ENCODE data around the gene FLNA.
A peak's percentile ranks its signal among the peaks of the same experiment; 100 is the strongest.
"Not testable (repeated sequence)": the region's sequence is repeated elsewhere in the genome, so short reads cannot be mapped to it uniquely, and the experiment has no call there.

Gene FLNA

DNA sequence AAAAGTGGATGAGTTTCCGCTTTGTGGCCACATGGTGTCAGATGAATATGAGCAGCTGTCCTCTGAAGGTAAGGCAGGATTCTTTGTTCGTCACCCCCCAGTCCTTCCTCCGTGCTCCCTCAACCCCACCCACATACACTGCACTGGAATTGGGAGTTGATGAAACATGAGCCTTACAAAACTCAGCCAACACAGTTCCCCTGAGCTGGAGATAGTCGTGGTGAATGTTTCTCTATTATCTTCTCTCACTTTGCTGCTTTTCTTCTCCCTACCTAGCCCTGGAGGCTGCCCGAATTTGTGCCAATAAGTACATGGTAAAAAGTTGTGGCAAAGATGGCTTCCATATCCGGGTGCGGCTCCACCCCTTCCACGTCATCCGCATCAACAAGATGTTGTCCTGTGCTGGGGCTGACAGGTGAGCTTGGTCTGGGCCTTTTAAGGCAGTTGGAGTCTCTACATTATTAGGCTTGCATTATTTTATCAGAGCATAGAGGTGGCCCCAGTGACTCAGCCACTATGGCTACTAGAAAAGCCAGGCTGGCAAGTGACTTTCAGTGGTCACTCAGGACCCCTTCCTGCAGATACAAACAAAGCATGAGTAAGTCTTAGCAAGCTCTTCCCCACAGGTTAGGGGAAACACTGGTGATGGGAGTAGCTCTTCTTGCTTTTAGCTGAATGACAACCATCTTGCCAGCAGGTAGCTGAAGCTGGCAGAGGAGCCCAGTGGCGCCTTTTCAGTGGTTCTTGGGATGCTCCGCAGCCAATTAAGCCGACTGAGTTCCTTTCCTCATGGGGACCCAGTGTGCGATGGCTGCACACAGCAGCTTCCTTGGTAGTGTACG is 25.3 kb upstream of the FLNA start:
- no peak for DNase-seq (ENCODE audit: insufficient read length, low spot score)
- FAIRE-seq, result peak; percentile 47

DNA sequence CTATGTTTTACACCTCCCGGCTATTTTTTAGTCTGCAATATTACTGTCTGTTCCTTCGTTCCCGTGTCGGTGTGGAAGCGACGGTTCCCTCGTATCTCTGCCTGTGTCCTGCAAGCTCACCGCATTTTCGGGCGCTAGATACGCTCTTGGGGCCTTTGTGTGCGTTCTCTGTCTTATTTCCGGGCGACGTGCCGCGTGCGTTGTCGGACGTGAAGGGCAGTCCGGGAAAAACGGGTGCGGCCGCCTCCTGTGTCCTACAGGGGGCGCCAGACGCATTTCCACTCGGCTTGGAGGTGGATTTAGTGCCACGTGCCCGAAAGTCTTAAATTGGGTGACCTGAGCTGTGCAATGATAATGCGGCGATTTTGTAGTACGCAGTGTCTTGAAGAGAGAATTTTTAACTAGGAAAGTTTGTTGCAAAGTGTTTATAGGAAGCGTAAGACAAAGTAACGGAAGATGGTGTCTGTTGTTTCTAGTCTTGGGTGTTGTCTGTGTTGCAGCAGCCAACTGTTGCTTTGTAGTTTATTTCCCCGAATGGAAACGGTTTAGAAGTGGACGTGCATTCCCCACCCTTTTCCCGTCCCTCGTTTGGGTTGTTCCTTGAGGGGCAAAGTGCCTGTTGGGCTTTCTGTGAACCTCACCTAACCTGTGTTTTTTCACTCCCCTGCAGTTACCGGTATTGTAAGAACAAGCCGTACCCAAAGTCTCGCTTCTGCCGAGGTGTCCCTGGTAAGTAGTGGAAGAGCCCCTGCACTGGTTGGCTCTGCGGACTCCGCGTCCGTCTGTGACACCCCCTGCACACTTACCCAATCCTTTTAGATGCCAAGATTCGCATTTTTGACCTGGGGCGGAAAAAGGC is 24.5 kb upstream of the FLNA start:
- no peak for DNase-seq (ENCODE audit: insufficient read length, low spot score)
- no peak for FAIRE-seq

DNA sequence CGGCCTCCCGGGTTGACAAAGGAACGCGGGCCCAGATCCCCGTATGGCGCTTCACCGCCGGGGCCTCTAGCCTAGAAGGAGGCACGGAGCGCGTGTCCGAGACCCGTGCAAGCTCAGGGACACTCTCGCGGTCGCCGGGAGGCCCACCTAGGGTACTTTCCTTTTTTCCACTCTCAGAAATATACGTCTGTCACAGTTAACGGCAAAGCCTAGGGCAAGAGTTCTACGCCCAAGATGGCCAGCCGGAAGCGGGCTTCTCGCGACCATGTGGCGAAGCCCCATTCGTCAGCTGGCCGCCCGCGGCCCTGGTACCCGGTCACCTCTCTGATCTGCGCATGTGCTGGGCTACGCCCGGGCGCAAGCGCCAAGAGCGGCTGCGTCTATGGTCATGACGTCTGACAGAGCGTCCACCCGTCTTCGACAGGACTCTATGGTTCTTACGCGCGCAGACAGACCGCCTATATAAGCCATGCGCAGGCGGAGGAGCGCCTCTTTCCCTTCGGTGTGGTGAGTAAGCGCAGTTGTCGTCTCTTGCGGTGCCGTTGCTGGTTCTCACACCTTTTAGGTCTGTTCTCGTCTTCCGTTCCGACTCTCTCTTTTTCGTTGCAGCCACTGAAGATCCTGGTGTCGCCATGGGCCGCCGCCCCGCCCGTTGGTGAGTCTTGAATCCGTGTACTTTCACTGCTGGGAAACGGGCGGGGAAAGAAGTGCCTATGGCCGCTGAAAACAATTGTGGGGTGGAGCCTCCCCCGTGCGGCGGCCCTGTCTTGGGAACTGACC is 23.6 kb upstream of the FLNA start, which contains the start of gene RPL10:
Gene RPL10 (plus strand): TSS at position 490 of the 780 bp plus-strand sequence. CDS start 143 bp downstream, at position 633.
- DNase-seq (ENCODE audit: insufficient read length, low spot score) (peak; percentile 73), FAIRE-seq (peak; percentile 95)

DNA sequence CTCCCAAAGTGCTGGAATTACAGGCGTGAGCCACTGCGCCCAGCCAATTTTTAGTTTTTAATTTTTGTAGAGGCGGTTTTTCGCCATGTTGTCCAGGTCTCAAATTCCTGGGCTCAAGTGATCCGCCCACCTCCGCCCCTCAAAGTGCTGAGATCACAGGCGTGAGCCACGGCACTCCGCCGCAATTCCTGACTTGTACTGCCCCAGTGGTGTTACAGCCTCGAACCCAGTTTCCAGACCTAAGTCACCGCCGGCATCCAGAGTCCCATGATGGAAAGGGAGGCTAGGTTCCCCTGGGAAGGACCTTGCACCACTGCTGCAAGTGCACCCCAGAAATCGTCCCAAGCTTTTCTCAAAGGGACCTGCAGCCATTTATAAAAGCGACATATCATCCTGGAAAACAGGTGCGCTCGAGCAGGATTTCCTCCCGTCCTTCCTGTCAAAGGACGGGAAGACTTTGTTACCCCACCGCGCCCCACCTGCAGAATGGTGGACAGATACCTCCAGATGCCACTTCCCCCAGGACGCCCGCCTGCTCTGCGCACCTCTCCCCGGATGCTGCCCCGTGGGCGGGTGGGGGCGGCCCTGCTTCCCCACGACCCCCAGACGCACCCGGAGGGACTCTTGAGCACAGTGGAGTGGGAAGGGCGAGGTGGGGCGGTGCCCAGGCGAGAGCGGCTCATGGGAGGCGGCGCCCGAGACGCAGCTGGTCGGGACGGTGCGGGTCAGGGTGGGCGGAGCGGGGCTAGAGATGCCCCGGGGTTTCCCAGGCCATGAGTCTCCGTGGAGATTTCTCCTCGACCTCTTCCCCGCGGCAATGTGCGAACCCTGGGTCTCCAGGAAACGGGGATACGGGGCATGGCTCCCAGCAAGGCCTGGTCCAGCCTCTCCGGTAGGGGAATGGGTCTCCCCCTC is 22.8 kb upstream of the FLNA start:
- DNase-seq (ENCODE audit: insufficient read length, low spot score) (no peak), FAIRE-seq (peak; percentile 82)

DNA sequence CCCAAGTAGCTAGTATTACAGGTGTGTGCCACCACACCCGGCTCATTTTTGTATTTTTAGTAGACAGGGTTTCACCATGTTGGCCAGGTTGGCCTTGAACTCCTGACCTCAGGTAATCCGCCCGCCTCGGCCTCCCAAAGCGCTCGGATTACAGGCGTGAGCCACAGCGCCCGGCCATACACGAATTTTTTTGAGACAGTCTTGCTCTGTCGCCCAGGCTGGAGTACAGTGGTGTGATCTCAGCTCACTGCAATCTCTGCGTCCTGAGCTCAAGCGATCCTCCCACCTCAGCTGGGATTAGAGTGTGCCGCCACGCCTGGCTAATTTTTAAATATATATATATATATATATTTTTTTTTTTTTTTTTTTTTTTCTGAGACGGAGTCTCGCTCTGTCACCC is 21.9 kb upstream of the FLNA start:
- DNase-seq (ENCODE audit: insufficient read length, low spot score); FAIRE-seq: not testable (repeated sequence)

DNA sequence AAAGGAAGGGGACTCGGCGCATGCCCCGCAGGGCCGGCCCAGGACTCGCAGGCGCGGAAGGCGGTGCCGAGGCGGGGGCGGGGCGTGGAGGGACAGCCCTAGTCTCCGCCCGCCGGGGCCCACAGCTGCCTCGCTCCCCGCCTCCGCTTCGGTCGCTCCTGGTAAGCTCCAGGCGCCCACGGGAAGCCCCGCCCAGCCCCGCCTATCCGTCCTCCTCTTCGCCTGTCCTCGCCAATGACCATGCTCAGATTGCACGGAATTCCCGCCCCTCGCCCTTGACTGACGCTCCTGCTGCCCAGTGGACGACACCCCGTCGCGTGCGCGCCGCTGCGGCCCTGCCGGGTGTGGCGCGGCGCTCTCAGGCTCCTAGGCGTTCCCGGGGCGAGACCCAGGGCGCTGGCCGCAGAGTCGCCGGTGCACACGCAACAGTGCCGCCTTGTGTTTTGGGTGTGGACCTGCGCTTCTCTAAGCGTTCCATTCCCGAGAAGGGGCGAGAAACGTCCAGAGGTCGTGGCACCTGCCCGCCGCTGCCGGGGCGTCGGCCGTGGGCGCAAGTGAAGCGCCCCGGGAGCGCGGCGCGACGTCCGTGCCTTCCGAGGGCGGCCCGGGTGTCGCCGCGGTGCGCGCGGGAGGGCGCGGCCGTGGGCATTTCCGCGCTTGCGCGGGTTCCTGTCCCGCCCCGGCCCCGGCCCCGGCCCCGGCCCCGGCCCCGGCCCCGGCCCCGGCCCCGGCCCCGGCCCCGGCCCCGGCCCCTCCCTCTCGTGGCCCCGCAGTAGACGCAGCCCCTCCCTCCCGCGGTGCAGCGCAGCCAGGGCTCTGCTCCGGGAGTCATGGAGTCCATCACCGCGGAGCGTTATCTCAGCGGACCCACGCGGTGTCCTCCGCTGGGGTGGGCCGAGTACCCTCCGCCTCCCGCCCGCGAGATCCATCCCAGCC is 15.6 kb upstream of the FLNA start:
- FAIRE-seq, result peak; percentile 95

DNA sequence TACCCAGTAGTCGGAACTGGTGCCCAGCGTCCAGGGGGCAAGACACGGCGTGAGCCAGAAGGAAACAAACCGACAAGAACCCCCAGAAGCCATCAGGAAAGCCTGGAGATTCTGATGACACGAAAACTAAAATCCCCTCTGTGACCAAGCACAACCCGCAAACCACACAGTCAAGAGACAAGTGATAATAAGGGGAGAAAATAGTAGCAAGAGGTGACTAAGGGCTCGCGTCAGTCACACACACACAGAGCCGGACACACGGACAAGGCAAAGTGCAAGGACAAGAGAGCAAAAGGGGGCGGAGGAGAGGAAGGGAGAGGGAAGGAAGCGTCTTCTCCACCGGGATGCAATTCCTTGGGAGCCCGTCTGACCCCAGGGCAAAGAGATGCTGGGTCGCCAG is 14.2 kb upstream of the FLNA start:
- not testable (repeated sequence) for FAIRE-seq; DNase-seq (ENCODE audit: insufficient read length, low spot score)

More for the DNA sequence above, 15.6 kb upstream of the FLNA start:
- not testable (repeated sequence) for DNase-seq (ENCODE audit: insufficient read length, low spot score)

DNA sequence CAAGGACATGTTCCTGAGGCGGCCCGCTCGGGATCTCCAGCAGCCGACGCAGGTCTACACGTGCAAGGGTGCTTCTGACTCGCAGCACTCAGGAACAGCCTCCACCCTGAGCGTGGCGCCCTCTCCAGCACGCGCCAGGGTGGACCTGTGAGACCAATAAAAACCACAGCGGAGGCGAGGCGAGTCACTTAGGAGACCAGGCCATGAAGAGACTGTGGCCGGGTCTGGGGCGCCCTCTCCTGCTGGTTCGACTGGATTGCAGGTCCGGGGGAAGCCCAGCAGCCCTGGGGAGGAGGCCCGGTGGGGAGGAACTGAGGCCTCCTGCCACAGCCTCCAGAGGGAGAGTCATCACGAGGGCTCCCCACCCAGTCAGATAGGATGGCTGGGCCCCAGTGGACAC is 13.7 kb upstream of the FLNA start:
- FAIRE-seq, result peak; percentile 98
- DNase-seq (ENCODE audit: insufficient read length, low spot score), result not testable (repeated sequence)

DNA sequence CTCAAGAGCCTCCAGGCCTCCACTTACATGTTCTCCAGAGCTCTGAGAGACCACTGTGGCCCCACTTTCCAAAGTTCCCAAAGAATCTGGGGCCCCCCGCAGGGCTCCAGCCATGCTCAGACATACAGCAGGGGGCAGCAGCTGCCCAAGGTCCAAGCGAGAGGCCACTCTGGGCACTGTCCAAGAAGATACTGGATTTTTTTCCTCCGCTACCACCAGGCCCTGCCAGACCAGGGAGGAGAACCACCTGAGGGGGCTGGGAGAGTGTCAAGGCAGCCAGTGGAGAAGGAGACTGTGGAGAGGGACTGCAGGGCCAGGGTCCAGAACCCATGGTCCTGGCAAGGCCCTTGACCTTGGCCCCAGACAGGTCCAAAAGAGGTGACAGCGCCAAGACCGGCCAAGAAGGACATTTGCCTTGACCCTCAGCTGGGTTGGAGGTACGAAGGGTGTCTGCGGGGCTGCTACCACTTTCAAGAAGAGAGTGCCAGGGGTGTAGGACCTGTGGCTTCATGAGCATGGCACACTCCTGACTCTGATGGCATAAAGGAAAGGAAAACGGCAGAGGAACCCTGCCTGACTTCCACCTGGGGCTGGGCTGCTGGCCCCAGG is 10.0 kb upstream of the FLNA start:
- FAIRE-seq, result peak; percentile 64
- no peak for DNase-seq (ENCODE audit: insufficient read length, low spot score)

DNA sequence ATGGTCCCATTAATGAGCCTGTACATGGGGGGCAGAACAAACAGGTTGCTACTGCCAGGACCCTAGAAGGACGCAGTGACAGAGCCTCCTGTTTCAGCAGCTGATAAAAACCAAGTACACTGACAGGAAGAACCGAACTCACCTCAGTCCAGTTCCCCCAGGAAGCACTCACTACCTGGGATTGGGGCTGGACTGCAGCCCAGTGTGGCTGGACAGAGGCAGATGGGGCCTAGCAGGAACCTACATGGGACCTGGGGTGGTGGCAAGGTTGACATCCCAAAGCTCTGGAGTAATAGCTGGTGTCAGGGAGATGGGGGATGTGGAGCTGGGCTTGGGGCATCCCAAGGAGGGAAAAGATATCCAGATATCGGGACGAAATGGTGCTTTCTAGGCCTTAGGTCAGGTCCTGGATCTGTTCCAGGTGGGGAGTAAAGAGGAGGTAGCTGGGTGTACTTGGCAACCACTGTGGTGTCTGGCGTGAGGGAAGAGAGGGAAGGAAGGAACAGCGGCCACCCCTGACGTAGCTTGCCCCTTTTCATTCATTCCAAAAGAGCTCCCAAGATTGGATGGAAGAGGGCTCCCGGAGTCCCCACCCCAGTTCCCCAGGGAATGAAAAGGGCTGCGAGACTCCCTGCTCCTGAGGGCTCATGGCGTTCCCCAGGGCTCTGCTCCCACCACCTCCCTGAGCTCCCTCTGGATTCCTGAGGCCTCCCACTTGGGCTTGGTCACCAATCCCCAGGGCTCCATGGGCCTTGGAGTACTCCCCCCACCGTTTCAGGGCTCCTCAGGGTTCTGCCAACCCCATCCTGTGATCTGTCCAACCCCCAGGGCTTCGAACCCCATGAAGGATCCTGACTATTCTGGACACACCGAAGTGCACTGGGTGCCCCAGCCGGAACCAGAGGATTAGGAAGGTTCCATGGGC is 9.2 kb upstream of the FLNA start:
- no peak for FAIRE-seq
- DNase-seq (ENCODE audit: insufficient read length, low spot score), result no peak

DNA sequence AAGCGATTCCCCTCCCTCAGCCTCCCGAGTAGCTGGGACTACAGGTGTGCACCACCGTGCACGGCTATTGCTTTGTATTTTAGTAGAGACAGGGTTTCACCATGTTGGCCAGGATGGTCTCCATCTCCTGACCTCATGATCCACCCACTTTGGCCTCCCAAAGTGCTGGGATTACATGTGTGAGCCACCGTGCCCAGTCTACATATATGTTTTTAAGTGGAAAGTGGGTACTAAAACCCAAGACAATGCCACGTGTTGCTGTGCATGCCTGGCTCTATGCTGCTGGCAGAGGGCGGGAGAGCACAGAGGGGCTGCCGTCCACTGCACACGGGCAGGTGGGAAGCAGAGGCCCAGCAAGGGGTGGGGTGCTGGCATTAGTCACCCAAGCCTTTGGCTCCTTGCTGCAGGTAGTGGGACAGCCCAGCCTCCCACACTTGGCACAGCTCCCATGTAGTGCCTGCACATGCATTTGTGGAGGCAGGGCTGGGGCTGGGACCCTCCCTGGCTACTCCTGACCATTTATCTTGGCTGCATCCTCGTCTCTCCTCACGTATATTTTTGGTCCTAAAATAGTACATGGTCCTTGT is 8.1 kb upstream of the FLNA start:
- no peak for DNase-seq (ENCODE audit: insufficient read length, low spot score)
- no peak for FAIRE-seq

DNA sequence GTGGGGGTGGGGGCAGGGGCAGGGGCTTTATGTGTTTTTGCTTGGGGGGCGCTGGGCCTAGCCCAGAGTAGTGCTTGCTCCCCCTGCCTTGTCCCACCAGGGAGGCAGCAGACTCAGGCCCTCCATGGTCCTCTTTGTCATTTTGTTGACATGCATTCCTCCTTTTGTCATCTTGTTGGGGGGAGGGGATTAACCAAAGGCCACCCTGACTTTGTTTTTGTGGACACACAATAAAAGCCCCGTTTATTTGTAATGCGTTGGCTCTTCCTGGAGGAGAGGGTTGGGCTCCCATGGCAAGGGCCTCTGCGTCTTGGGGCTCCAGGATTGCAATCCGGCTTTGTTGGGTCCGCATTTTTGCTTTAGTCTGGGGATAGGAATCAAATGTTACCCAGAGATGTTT is 6.8 kb upstream of the FLNA start:
- FAIRE-seq (no peak), DNase-seq (ENCODE audit: insufficient read length, low spot score) (no peak)

DNA sequence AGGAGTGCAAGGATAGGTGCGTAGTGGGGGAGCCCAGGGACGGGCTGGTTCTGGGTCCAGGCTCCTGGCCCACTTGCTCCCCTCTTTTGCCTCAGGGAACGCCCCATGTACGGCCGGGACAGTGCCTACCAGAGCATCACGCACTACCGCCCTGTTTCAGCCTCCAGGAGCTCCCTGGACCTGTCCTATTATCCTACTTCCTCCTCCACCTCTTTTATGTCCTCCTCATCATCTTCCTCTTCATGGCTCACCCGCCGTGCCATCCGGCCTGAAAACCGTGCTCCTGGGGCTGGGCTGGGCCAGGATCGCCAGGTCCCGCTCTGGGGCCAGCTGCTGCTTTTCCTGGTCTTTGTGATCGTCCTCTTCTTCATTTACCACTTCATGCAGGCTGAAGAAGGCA is 6.4 kb upstream of the FLNA start:
- DNase-seq (ENCODE audit: insufficient read length, low spot score) (no peak), FAIRE-seq (no peak)

DNA sequence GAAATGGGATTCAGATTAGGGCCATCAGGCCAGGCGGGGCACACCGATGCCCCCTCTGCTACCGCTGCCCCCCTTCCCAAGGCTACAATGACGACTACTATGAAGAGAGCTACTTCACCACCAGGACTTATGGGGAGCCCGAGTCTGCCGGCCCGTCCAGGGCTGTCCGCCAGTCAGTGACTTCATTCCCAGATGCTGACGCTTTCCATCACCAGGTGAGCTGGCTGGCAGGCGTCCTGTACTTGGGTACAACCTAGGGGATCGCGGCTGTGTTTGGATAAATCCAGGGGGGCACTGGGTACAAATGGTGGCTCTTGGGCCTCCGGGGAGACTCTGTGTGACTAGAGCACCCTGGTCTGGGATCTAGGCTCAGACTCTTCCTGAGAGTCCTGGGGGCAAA is 5.7 kb upstream of the FLNA start:
- FAIRE-seq, result no peak
- no peak for DNase-seq (ENCODE audit: insufficient read length, low spot score)

DNA sequence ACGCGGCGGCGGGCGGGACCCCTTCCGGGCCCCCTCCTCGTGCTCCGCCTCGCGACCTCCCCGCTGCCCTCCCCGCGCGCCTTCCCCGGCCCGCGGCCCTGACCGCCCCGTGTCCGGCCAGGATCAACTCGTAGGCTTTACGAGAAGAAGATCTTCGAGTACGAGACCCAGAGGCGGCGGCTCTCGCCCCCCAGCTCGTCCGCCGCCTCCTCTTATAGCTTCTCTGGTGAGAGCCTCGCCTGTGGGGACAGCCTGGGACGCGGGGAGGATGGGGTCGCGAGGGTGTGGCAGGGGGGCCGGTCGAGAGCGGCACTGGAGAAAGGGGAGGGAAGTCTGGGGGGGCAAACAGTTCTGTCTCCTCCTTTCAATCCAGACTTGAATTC is 5.1 kb upstream of the FLNA start:
- no peak for DNase-seq (ENCODE audit: insufficient read length, low spot score)
- no peak for FAIRE-seq

DNA sequence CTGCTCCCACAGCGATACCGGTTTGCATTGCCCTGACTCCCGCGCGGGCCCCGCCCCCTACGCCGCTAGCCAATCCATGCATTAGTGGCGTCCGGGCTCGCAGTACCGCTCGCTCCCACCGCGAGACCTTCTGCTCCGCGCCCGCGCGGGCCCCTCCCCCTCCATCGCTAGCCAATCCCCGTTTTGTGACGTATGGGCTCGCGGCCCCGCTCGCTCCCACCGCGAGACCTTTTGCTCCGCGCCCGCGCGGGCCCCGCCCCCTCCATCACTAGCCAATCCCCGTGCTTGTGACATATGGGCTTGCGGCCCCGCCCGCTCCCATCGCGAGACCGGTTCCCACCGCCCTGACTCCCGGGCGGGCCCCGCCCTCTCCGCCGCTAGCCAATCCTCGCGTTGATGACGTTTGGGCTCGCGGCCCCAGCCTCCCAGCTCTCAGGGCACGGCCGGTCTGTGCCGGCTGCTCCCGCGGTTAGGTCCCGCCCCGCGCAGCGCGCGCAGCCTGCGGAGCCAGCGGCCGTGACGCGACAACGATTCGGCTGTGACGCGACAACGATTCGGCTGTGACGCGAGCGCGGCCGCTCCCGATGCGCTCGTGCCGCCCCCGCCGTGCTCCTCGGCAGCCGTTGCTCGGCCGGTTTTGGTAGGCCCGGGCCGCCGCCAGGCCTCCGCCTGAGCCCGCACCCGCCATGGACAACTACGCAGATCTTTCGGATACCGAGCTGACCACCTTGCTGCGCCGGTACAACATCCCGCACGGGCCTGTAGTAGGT is 4.5 kb upstream of the FLNA start, which contains the start of gene EMD:
Gene EMD (plus strand): TSS at position 497 of the 770 bp plus-strand sequence. CDS start 190 bp downstream, at position 687.
- FAIRE-seq, result peak; percentile 99
- DNase-seq (ENCODE audit: insufficient read length, low spot score), result no peak
